Prostate gland (tissue), 2 donors: ENCODE results near the gene TUNAR. TPM values are rescaled to one million over a fixed set of nuclear protein-coding genes. Genes with fewer than 3 reads are reported as not detected.

Source experiments
- DNase-seq: peaks from one replicate; pipeline ENCODE4 v3.0.0-alpha.2; 2019; ENCODE audit warnings: low spot score
- H3K27ac ChIP-seq, 2 donors: fragments of 200-600 bp; sonication (generic); 2 replicates each; pipeline ENCODE4 v1.5.1; 2017 to 2019
- H3K27me3 ChIP-seq: fragments of 200-600 bp; sonication (generic); replicated peaks from 2 replicates; pipeline ENCODE4 v1.5.1; 2019; ENCODE audit not compliant: insufficient read depth
- H3K36me3 ChIP-seq, 2 donors: fragments of 200-600 bp; sonication (generic); 1 replicate in 1 of 2; 2 replicates in 1 of 2; pipeline versions ENCODE4 v1.5.1 to v1.8.1; 2017 to 2019
- H3K4me1 ChIP-seq: fragments of 200-600 bp; sonication (generic); replicated peaks from 2 replicates; pipeline ENCODE4 v1.5.1; 2019
- H3K4me3 ChIP-seq, 2 donors: fragments of 200-600 bp; sonication (generic); 2 replicates each; pipeline ENCODE4 v1.5.1; 2017 to 2019
- H3K9me3 ChIP-seq: fragments of 200-600 bp; sonication (generic); 2 replicates; pipeline ENCODE4 v1.5.1; 2017
- CTCF ChIP-seq, 4 experiments: fragments of 200-600 bp in 2 of 4; fragments of 450-650 bp in 2 of 4; sonication (generic) in 2 of 4; IDR thresholded peaks; 1 replicate in 3 of 4; 2 replicates in 1 of 4; pipeline ENCODE4 v1.5.1; 2016 to 2019; ENCODE audit warnings: antibody characterized with exemption in 4 of 4, mild to moderate bottlenecking in 2 of 4, moderate library complexity in 2 of 4
- POLR2A ChIP-seq: fragments of 450-650 bp; IDR thresholded peaks from one replicate; pipeline ENCODE4 v1.6.1; 2016; ENCODE audit warnings: antibody characterized with exemption, mild to moderate bottlenecking
- POLR2AphosphoS5 ChIP-seq: sonication (generic); formaldehyde crosslinking; IDR thresholded peaks from one replicate; pipeline ENCODE4 v1.6.1; 2017; ENCODE audit warnings: antibody characterized with exemption
- WGBS: methylation state at CpG from one replicate; pipeline ENCODE4 v1.1.5; 2018; 5-methylcytosine and 5-hydroxymethylcytosine counted together
- intact Hi-C: fragments of 100-400 bp; cut with DNase I; formaldehyde crosslinking; loops from one replicate; pipeline ENCODE4 v1.14.2; 2022
- total RNA-seq, 2 donors: library from RNA; depleted of rRNA; stranded (reverse); fragments of >200 nt; gene quantifications; one replicate each; pipeline ENCODE4 v1.1.0, GENCODE V29; 2016

Gene TUNAR
- total RNA-seq, 2 donors from 2014 or later, result 1.9 TPM; not detected in 1

- Histone ChIP-seq H3K4me1 (no peaks in the 10 kb centered on the region), H3K27ac (no peak overlapping the region), H3K36me3 (no peaks in the 10 kb centered on the region), H3K9me3 (no peaks in the 10 kb centered on the region), H3K27me3 (no peaks in the 10 kb centered on the region), H3K4me3 (no peak overlapping the region)
- no peak for DNase-seq
- 78% methylated on average over 10 of the region's 10 CpGs for WGBS
- TF ChIP-seq POLR2A (no peak), CTCF (IDR thresholded peaks at IDR 0.05) (no peak), POLR2AphosphoS5 (no peak)
- intact Hi-C loops, result no loop called here
Measured at GRCh38 chr14:95902273-95902826, 25.7 kb downstream of the TUNAR start.

- Histone ChIP-seq H3K27me3 (no peaks in the 10 kb centered on the region), H3K4me1 (no peaks in the 10 kb centered on the region), H3K4me3 (no peak overlapping the region), H3K36me3 (no peaks in the 10 kb centered on the region), H3K27ac (no peak overlapping the region), H3K9me3 (no peaks in the 10 kb centered on the region)
- no peak for DNase-seq
- 81% methylated on average over 5 of the region's 5 CpGs for WGBS
- TF ChIP-seq CTCF (IDR thresholded peaks at IDR 0.05) (no peak), POLR2A (no peak), POLR2AphosphoS5 (no peak)
- intact Hi-C loops, result no loop called here
Measured at GRCh38 chr14:95903165-95903564, 26.5 kb downstream of the TUNAR start.

DNA sequence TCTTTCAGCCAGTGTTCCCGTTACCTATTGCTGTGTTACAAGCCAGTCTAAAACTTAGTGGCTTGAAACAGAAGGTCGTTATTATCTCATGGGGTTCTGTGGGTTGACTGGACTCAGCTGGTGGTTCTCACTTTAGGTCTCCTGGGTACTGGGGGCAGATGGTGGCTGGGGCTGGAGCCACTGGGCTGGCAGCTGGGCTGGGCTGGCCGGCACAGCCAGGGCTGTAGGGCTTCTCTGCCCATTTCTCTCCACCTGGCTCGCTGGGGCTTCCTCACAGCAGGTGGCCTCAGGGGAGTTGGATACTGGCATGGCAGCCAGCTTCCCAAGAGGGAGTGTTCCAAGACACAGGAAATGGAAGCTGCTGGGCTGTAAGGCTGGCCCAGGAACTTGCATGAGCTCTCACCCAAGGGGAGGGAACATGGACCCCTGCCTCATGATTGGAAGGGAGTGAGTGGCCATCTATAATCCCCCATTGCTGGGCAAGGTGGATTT is 27.0 kb downstream of the TUNAR start:
- no peak for DNase-seq
- intact Hi-C loops, result no loop called here
- no peaks in the 10 kb centered on the region for H3K4me1 ChIP-seq

DNA sequence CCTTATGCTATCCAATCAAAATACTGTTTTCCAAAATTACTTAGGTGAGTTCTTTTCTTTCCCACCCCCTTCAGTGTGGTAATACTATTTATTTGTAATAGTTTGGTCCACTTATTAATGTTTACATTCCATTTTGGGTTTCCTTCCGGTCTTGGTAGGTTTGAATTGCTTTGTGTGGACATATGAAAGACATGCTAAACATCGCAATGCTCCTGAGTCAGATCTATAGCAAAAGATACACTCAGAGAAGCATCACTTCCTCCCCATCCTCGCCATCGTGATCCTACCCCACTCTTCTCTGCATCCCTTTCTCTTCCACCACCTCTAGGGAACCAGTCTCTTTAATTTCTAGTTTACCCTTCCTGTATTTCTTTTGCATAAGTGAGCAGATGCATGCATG is 30.0 kb downstream of the TUNAR start:
- no peaks in the 10 kb centered on the region for H3K27me3 ChIP-seq
- H3K27ac ChIP-seq, result no peak overlapping the region
- WGBS, result 73% methylated on average over 4 of the region's 4 CpGs
- no peaks in the 10 kb centered on the region for H3K4me1 ChIP-seq
- H3K9me3 ChIP-seq, result no peaks in the 10 kb centered on the region
- no peaks in the 10 kb centered on the region for H3K36me3 ChIP-seq
- DNase-seq, result no peak
- no peak overlapping the region for H3K4me3 ChIP-seq
- intact Hi-C loops, result no loop called here
- TF ChIP-seq POLR2A, result no peak
- no peak for TF ChIP-seq CTCF (IDR thresholded peaks at IDR 0.05)
- TF ChIP-seq POLR2AphosphoS5, result no peak

More for the DNA sequence above, 27.0 kb downstream of the TUNAR start:
- H3K36me3 ChIP-seq, result no peaks in the 10 kb centered on the region
- H3K27me3 ChIP-seq, result no peaks in the 10 kb centered on the region
- 58% methylated on average over 3 of the region's 4 CpGs for WGBS
- H3K4me3 ChIP-seq, result no peak overlapping the region
- no peaks in the 10 kb centered on the region for H3K9me3 ChIP-seq
- TF ChIP-seq POLR2AphosphoS5 (no peak), CTCF (IDR thresholded peaks at IDR 0.05) (no peak), POLR2A (no peak)
- no peak overlapping the region for H3K27ac ChIP-seq

DNA sequence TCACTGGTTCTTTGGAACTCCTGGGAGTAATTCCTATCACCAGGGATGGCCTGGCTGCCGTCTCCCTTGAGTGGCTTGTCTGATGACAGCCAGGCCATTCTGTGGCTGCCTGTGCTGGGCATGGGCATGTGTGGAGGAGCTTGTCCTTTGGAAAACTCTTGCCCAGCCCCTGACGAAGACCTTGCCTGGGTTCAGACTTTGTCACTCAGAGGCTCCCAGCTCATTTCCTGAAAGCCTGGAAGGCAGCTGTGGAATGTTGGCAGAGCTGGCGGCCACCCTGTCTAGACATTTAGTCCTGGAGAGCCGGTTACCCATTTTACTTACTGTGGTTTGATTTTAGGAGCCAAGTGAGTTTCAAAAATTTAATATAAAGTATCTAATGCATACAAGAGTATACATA is 34.0 kb downstream of the TUNAR start:
- DNase-seq, result no peak
- no peaks in the 10 kb centered on the region for H3K27me3 ChIP-seq
- no peaks in the 10 kb centered on the region for H3K9me3 ChIP-seq
- no peaks in the 10 kb centered on the region for H3K4me1 ChIP-seq
- 52% methylated on average over 4 of the region's 4 CpGs for WGBS
- no peak overlapping the region for H3K27ac ChIP-seq
- no peaks in the 10 kb centered on the region for H3K36me3 ChIP-seq
- intact Hi-C loops, result no loop called here
- no peak overlapping the region for H3K4me3 ChIP-seq
- no peak for TF ChIP-seq POLR2A
- TF ChIP-seq POLR2AphosphoS5, result no peak
- TF ChIP-seq CTCF (IDR thresholded peaks at IDR 0.05), result no peak
